GM12872 (cell line): ENCODE measurements around the gene POLL.

Source experiments
- CTCF ChIP-seq: IDR thresholded peaks from 3 replicates; pipeline ENCODE4 v1.5.1; 2011; ENCODE audit warnings: low read depth, mild to moderate bottlenecking, low read length, moderate library complexity; ENCODE audit not compliant: insufficient read depth

The POLL gene

GRCh38 chr10:101538446-101538845 lies 49.6 kb downstream of the POLL start:
- no peak for TF ChIP-seq CTCF

GRCh38 chr10:101536800-101537199 lies 51.3 kb downstream of the POLL start:
- TF ChIP-seq CTCF: peak; percentile 52

GRCh38 chr10:101535949-101536348 lies 52.1 kb downstream of the POLL start:
- no peak for TF ChIP-seq CTCF

- no peak for TF ChIP-seq CTCF
These were observed 58.1 kb downstream of the POLL start for GRCh38 chr10:101529725-101530553.

GRCh38 chr10:101529207-101529606 lies 58.9 kb downstream of the POLL start:
- no peak for TF ChIP-seq CTCF
